ENCODE data around the gene CACNA2D4.

GRCh38 chr12:1823237-1823636 is 95.2 kb downstream of the CACNA2D4 start:
- no peak for TF ChIP-seq POLR2A (IDR thresholded peaks at IDR 0.05)
- TF ChIP-seq, protein P1, sequence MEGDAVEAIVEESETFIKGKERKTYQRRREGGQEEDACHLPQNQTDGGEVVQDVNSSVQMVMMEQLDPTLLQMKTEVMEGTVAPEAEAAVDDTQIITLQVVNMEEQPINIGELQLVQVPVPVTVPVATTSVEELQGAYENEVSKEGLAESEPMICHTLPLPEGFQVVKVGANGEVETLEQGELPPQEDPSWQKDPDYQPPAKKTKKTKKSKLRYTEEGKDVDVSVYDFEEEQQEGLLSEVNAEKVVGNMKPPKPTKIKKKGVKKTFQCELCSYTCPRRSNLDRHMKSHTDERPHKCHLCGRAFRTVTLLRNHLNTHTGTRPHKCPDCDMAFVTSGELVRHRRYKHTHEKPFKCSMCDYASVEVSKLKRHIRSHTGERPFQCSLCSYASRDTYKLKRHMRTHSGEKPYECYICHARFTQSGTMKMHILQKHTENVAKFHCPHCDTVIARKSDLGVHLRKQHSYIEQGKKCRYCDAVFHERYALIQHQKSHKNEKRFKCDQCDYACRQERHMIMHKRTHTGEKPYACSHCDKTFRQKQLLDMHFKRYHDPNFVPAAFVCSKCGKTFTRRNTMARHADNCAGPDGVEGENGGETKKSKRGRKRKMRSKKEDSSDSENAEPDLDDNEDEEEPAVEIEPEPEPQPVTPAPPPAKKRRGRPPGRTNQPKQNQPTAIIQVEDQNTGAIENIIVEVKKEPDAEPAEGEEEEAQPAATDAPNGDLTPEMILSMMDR (IDR thresholded peaks at IDR 0.05) = no peak

Measured in adrenal gland (tissue), 5 donors.